Stimulated activated CD4-positive, alpha-beta T cell treated with anti-CD3 and anti-CD28 coated beads, Interleukin-4, amount 100 ng/mL, for 48 hours (primary cell): ENCODE data around the gene GALNT9.
"Not testable (repeated sequence)": the region's sequence is repeated elsewhere in the genome, so short reads cannot be mapped to it uniquely, and the experiment has no call there.

Experiments used
- DNase-seq, 2 donors: peaks; one replicate each; pipeline ENCODE4 v3.0.0-alpha.2; 2020; ENCODE audit warnings: low read depth in 2 of 2

The GALNT9 gene

DNA sequence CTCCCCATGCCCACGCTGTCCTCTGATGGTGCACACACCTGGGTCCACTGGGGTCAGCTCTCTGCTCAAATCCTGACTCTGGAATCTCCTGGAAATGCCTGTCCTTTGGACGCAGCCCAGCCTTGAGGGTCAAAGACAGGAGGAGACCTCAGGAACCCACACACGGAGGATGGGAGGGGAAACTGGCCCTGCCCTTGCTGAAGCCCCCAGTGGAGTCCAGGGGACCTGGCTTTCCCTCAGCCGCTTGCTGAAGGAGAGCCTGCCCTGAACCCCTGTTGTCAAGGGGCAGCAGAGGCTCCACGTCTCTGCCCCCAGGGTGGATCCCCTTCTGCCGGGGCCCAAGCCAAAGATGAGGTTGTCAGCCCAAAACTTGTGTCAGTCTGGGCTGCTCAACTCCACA is 16.9 kb downstream of the GALNT9 start:
- DNase-seq = no peak

DNA sequence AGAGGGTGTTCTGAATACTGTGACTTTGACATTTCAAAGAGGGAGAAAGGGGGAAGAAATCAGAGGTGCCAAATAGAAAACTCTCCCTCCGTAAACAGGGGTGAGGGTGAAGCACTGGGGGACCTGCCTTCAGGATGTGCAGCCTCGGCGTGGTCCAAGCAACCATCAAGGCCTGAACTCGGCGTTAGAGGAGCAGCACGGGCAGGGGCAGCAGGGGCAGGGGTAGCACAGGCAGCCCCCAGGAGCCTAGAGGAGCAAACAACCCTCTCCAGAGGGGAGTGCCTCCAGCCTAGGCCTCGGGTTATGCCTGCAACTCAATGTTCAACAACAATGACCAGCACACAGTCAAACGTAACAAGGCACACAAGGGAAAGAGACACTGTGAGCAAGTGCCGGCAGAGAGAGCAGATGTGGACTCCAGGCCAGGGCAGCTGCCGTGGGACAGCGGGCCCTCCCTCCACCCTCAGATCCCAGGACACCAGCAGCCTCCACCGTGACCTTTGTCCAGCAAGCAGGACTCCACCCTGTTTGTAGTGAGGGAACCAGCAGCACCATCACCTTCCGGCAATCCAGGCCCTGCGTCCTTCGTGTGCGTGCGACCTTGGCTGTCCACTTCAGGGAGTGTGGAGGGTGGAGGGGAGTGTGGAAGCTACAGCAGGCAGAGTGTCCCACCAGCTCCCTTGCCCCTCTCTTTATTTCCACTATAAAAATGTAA is 18.0 kb downstream of the GALNT9 start:
- DNase-seq = no peak

DNA sequence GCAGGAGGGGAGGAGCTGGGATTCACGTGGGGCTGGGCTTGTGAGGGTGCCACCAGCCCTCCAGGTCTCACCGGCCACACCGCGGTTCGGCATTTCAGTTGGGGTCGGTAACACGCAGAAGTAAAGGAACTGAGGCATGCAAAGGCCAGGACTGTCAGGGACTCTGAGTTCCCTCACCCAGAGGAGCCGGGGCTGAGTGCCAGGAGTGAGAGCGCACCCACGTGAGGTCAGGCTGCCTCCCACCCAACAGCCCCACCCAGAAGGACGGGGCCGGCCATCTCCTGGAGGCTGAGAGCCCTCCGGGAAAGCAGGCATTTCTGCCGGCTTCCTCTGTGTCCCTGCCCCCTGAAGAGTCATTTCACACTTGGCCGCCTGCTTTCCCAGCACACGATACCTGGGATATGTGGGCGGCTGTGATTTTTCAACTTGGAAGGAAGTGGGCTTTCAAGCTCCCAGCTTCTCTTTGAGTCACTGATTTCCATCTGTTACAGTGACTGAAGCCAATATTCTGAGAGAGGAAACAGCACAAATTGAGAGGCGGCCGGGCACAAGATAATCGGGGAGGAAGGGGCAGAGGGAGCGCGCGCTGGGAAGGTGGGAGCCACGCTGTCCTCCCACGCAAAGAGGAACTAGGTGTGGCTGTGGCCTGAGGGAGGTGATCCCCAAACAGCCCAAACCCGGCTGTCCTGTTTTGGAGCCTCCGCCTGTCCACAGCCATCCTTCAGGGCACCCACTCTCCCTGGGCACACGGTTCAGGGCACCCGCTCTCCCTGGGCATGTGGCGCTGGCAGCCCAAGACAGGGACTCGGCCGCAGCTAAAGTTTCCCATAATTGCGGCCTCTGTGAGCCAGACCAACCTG is 19.0 kb downstream of the GALNT9 start:
- DNase-seq = no peak

DNA sequence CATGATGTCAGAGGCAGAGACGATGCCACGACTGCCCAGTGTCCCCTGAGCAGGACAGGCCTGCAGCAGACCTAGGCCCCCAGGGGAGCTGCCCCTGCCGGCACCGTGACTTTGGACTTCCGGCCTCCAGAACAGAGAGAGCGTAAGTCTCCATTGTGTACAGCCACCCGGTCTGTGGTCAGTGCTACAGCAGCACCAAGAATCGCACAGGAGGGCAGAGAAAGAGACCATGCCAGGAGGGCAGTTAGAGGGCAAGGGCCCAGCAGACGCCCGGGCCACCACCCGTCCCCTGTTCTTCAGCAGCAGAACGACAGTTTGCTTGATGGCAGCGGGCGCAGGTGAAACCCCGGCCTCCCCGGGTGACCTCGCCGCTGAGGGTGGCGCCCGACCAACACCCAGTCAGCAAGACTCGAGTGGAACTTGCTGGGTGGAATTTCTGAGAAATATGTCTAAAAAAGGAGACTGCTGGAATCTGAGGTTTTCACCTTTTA is 19.7 kb downstream of the GALNT9 start:
- no peak for DNase-seq

DNA sequence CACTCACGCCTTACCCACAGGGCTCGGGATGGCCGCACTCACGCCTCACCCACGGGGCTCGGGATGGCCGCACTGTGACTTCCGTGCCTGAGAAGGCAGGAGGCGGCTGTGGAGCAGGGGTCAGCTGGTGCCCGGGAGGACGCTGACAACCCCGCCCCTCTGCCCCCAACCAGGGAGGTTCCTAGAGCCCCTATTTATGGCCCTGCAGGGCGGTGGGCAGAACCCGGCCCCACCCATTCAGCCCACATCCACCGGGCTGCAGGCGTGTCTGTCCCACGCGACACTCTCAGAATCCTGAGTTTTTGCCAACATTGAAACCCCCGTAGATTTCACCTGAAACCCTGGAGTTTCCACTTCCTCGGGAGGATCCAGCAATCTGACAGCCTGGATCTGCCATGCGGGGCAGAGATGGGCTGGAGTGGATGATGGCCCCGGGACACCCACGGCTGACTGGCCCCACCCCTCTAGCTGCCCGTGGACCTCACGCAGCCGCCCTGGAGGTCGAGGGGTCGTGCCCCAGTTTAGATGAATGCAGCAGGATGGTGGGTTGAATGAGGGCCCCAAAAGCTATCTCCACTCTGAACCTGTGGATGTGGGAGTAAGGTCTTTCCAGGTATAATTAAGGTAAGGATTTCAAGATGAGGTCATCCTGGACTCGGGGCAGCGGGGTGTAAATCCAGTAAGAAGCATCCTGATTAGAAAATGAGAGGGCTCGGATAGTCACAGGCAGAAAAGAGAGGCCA is 20.4 kb downstream of the GALNT9 start:
- no peak for DNase-seq

DNA sequence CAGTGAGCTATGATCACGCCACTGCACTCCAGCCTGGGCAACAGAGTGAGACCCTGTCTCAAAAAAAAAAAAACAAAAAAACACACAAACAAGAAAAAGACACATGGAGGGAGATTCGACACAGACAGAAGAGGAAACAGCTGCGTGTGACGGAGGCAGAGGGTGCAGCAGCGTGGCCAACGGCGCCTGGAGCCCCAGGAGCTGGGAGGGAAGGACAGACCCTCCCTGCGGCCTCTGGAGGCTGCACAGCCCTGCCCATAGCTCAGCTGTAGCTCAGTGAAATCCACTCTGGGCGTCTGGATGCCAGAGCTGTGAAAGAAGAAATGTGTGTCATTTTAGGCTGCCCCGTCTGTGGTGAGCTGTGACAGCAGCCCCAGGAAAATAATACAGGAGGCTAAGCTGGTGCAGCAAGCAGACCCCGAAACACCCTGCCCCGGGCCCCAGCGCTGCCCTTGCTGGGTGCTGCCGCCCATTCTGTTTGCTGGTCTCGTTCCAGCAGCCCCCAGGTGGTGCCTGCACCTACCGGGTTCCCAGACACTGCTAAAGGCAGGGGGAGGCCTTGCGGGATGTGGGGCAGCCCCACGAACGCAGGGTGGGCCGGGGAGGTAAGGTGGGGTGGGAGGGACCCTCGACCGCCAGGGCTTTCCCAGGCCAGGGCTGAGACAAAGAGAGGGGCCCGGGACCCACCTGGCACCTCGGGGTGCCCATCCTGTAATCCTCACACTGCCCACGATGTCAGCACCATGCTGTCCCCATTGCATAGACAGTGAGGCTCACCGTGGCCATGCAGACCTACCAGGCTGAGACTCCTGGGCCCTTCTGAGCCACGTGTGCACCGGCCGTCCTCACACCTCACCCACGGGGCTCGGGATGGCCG is 21.2 kb downstream of the GALNT9 start:
- no peak for DNase-seq

DNA sequence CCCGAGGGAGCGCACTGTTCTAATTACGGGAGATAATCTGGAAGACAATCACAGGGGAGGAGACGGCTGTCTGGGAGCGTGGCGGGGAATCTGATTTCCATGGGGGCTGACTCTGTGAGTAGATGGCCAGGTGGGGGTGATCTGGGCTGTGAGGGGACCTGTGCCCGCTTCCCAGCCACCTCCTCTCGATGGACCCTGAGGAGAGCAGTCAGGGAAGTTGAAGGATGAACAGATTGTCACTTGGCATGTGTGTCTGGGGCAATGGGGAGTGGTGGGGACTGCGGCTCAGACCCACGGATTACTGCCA is 22.6 kb downstream of the GALNT9 start:
- no peak for DNase-seq

DNA sequence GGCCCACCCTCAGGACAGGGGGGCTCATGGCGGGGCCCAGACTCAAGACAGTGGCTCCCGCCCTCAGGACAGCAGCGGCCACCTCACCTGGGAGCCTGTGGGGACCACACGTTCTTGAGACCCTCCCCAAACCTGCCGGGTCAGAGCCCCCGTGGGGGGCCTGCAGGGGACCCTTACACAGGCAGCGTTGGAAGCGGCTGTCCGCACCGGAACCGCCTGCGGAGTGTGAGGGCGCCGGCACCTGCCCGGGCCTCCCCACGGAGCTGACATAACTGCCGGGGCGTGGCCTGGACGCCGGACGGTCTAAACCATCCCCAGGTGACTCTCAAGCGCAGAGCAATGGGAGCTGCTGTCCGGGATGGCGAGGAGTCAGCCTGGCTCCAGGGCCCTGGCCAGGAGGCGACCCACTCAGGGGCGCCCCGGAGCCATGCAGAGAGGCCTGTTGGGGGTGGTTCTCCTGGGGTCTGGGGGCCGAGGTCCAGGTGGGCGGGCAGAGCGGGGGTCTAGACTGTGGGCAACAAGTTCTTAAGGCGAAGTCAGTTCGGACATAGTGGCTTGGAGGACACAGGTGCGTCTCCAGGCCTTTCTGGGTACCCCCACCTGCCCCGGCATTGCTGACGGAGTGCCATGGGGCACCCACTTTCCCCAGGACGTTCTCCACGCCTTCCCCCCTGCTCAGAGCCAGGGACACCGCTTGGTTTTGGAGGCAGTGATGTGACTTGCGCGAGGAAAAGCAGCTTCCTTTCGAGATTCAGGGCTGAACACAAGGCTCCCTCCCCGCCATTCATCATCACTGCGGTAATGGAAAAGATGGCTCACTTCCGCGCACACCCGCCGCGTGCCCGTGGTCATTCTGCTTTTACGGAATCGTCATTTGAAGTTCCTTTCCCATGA is 23.2 kb downstream of the GALNT9 start:
- DNase-seq = no peak

DNA sequence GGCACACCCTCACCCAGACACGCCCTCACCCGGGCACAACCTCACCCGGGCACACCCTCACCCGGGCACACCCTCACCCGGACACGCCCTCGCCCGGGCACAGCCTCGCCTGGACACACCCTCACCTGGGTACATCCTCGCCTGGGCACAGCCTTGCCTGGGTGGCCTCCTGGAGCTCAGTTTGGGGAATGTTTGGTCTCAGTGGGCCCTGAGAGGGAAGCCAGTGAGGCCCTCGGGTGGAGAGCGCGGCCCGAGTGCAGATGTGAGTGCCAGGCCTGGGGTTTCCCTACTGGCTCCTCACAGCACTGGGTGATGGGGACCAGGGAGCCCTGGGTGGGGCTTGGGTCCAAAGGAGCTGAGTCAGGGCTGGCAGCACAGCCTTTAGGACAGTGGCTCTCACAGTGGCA is 23.8 kb downstream of the GALNT9 start:
- DNase-seq = no peak

DNA sequence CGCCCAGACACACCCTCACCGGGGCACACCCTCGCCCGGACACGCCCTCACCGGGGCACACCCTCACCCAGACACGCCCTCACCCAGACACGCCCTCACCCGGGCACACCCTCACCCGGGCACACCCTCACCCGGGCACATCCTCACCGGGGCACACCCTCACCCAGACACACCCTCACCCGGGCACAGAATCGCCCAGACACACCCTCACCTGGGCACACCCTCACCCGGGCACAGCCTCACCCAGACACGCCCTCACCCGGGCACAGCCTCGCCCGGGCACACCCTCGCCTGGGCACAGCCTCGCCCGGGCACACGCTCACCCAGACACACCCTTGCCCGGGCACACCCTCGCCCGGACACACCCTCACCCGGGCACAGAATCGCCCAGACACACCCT is 24.5 kb downstream of the GALNT9 start:
- DNase-seq = not testable (repeated sequence)

DNA sequence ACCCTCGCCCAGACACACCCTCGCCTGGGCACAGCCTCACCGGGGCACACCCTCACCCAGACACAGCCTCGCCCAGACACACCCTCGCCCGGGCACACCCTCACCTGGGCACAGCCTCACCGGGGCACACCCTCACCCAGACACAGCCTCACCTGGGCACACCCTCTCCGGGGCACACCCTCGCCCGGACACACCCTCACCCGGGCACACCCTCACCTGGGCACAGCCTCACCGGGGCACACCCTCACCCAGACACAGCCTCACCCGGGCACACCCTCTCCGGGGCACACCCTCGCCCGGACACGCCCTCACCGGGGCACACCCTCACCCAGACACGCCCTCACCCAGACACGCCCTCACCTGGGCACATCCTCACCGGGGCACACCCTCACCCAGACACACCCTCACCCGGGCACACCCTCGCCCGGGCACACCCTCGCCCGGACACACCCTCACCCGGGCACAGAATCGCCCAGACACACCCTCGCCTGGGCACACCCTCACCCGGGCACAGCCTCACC is 25.5 kb downstream of the GALNT9 start:
- not testable (repeated sequence) for DNase-seq

DNA sequence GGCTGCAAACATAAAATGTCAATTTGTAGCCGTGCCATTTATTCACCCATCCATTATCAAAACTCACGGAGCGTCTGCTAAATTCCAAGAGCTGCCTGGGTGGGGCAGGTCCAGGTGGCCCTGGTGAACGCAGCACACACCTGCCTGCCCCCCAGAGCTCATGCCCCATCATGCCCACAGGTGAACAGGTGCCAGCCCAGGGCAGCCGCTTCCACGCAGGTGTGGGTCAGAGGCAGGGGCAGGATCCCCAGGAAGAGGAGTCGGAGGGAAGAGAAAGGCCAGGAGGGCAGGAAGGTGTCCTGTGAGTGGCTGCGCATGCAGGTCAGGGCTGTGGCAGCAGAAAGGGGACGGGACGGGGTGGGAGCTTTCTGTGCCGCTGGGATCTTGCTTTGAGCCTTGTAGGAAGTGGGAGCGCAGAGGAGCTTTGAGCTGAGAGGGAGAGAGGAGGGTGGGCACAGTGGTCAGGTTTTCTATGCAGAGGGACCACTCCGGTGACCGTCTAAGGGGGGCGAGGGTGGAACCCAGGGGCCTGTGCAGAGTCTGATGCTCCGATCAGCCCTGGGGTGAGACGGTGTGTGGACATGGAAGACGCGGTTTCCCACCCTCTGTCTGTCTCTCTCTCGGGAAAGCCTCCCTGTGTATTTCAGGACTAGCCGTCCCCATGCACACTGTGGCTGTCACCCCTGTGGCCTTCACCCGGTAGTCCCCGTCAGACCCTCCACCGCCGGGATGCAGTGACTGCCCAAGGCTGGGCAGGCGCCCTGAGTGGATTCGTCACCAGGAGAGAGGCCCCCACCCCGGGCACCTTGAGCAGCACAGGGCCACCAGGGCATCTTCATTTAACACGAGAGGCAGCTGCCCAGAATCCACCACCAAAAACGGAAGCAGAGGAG is 26.7 kb downstream of the GALNT9 start:
- no peak for DNase-seq

DNA sequence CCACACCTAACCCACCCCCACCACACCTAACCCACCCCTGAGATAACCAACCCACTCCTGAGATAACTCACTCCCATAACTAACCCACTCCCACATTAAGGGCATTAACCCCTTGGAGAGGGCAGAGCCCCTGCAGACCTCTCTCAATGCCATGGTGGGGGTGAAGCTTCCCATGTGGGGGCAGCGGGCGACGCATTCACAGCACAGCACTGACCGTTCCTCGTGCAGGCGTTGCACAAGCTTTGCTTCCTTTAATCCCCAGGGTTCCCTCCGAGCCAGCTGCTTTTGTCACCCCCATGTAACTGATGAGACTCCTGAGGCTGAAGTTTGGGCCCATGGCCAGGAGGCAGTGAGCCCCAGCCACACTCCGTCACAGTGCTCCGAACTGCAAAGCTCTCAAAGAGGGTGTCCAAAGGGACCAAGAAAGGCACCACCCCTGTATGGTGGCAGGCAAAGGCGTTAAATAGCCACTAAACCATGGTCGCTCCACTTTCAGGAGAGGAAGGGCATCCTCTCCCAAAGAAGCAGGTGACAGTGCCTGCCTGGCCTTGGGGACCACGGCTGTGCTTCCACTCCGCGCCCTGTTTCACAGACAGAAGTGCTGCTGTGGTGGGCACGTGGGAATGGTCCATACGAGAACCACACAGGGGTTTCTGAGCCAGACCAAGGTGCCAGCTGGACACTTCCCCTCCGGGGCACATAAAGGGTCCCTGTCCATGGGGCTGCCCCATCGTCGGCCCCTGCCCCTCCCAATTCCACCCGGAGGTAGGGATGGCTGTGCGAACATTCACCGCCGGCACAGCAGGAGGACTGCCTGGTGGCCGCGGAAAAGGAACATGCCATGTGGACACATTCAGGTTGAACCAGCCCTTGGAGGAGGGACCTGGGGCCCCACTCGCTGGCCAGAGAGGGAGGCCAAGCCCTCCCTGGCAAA is 28.3 kb downstream of the GALNT9 start:
- DNase-seq = no peak

DNA sequence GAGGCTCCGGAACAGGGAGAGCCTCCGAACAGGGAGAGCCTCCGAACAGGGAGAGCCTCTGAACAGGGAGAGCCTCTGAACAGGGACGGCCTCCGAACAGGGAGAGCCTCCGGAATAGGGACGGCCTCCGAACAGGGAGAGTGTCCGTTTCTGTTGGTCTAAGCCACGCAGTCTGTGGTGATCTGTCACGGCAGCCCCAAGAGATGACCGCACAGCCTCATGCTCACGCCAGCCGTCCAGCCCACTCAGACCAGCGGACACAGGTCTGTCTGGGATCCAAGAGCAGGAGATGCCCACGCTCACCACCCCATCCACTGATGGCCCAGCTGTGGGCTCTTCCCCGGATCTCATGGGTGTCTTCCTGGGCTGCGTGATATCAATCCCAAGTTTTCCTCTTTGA is 33.3 kb downstream of the GALNT9 start:
- DNase-seq = no peak

DNA sequence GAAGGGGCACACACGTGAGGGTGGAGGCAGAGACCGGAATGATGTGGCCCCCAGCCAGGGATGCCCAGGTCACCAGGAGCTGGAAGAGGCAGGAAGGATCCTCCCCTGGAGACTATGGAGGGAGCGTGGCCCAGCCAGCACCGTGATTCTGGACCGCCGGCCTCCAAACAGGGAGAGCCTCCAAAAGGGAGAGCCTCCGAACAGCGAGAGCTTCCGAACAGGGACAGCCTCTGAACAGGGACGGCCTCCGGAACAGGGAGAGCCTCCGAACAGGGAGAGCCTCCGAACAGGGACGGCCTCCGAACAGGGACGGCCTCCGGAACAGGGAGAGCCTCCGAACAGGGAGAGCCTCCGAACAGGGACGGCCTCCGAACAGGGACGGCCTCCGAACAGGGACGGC is 33.8 kb downstream of the GALNT9 start:
- DNase-seq = not testable (repeated sequence)

DNA sequence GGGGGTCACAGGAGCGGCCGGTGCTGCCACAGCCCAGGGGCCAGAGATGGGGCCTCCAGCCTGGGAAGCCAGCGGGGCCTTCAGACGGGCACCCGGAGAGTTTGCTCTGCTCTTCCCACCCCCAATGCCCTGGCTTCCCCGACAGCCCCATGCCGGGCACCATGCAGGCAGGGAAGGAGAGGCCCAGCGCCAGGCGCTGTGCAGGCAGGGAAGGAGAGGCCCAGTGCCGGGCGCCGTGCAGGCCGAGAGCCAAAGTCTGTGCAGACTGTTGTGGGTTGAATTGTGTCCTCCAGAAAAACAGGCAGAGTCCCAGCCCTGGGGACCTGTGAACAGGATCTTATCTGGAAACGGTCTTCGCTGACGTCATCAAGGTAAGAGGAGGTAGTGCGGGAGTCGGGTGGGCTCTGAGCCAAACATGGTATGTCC is 34.3 kb downstream of the GALNT9 start:
- DNase-seq = no peak

DNA sequence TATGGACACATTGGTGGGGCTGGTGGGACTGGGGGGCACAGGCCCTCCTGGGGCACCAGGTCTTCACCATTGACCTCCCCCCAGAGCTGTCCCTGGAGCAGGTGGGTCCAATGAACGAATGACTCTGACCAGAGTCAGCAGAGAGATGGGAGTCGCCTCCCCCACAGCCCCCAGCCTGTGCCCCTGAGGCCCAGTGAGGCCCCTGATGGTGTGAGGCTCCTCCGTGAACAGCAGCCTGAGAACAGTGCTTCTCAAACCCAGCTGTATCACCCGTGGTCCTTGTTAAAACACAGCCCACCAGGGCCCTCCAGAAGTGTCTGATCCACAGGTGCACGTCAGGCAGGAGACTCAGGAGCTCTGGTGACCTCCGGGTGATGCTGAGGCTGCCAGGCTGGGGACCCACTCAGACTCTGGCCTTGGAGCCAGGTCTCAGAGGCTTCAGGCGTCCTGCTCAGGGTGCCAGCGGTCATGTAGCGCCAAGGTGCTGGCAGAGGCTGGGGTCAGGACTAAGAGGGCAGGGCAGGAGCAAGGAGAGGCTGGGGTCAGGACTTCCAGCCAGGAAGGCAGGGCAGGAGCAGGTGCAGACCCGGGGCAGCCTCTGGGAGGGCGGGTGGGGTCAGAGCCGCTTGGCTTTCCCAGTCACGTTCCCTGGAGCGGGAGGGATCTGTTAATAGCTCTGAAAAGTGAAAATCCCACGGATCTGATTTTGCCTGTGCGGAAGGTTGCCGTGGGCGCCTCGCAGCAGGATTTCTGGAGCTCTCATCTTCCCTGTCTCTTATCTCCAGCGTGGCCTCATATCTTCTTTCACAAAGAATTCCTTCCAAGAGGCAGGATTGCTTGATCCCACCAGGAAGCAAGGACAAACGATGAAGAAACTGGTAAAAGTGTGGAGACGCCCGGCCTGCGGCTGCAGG is 35.0 kb downstream of the GALNT9 start:
- DNase-seq = no peak
